Hematopoietic multipotent progenitor cell treated with erythropoietin and hydrocortisone succinate and interleukin-3 and kit ligand, for 8 days (in vitro differentiated cells): ENCODE data around the gene RPGR.

Experiments used
- DNase-seq: peaks from one replicate; pipeline ENCODE4 v3.0.0-alpha.2; 2015

RPGR gene

DNA sequence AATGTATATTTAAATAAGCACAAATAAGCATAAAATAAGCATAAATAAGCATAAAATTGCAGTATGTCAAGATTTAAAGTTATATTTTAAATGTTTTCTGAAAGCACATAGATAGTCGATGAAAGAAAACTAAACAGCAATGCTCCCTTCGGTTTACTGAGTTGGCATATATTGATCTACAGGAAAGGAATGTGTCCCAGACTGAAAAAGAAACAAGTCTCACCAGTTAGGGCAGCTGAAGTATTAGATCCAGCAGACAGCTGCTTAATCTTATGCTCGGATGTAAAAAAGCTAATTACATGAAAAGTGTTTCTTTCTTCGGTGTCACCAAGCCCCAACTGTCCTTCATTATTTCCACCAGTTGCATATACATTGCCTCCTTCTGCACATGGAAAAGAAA is 8.7 kb downstream of the RPGR start:
- DNase-seq: no peak

DNA sequence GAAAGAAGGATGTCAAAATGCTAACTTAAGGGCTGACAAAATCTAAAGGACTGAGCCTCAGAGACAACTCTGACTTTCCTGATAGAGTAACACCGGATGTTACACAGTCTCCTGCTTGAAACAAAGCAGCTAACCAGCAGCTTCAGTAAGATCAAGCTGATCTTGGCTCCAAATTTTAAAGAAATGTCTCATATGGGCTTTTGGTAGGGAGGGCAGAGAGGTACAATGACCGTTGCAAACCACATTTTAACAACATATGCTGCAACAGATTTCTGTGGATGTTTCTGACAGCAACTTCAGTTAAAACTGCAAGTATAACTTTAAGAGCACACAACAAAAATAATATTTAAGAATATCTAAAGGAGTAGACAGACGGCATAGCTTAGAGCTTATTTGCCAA is 9.1 kb downstream of the RPGR start:
- no peak for DNase-seq

DNA sequence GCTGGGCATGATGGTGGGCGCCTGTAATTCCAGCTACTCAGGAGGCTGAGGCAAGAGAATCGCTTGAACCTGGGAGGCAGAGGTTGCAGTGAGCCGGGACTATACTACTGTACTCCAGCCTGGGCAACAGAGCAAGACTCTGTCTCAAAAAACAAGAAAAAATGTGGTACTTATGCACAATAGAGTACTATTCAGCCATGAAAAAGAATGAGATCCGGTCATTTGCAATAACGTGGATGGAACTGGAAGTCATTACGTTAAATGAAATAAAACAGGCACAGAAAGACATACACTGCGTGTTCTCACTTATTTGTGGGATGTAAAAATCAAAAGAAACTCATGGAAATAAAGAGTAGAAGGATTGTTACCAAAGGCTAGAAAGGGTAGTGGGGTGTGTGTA is 12.1 kb downstream of the RPGR start:
- DNase-seq: no peak

DNA sequence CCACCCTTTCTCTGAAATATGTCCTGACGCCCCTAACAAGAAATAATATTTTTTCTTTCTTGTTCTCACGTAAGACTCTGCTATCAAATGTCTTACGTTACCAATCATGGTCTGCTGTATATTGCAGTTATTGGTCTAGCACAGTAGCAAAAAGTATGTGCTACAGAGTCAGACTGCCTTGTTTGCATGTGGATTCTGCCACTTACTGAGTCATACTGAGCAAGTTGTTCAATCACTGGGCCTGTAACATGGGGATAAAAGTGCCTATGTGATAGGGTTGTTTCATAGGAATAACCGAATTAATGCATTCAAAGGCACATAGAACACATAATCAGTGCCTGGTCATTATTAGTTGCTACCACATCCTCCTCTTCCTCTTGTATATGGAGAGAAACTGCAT is 14.1 kb downstream of the RPGR start:
- no peak for DNase-seq

DNA sequence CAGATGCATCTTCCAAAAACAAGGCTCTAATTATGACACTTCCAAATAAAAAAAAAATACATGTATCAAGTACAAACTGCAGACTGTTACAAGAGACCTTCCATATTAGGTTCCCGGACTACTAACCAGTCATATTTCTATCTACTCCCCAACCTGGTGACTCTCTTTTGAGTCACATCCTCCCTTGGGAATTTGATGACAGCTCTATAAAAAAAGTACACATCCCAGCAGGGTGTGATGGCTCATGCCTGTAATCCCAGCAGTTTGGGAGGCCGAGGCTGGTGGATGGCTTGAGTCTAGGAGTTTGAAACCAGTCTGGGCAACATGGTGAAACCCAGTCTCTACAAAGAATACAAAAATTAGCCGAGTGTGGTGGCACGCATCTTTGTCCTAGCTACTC is 14.9 kb downstream of the RPGR start:
- no peak for DNase-seq

DNA sequence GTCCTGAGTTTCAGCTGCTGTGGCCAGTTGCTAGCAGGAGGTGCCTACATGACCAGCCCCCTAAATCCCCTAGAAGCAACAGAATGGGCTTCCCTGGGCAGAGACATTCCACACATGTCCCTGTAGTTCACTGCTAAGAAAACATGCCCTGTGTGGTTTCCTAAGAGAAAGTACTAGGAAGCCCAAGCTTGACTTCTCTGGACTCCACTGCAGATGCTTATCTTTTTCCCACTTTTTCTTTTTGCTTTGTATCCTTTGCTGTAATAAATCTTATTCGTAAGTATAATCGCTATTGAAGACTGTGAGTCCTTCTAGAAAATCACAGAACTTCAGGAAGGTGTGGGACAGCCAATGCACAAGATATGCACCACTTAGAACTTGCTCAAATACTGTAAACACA is 15.6 kb downstream of the RPGR start:
- no peak for DNase-seq

DNA sequence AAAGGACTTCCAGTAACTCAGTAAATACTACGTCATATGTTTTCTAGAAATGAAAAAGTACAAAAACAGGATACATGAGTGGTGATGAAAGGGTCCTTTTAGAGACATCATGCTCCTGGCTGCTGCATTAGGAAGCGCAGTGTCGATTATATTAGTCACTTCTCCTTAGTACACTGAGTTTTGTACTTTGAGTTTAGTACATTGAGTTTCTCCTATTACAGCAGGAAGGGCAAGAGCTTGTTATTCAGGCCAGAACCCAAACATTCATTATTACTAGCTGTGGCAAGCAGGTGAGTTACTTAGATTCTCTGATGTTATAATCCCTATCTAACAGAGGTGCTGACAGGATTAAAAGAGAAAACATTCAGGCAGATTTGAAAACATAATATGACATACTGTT is 21.3 kb downstream of the RPGR start:
- DNase-seq: no peak

DNA sequence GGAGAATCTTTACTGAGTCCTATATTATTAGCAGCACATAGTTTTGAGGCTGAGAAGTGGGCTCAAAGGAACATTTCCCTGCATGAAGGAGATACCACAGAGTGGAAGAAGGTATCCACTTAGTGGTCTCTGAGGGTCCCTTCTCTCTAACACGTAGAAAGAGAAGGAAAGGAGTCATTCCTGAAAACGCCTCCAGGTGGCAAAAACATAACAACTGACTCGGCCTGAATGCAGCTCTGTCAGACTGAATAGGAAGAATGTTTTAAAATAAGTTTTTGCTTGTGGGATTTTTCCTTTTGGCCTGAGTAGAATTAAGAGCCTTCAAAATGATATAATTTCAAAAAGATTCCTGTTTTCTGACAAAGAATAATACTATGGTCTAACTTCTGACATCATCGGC is 23.3 kb downstream of the RPGR start:
- DNase-seq: peak; percentile 3

DNA sequence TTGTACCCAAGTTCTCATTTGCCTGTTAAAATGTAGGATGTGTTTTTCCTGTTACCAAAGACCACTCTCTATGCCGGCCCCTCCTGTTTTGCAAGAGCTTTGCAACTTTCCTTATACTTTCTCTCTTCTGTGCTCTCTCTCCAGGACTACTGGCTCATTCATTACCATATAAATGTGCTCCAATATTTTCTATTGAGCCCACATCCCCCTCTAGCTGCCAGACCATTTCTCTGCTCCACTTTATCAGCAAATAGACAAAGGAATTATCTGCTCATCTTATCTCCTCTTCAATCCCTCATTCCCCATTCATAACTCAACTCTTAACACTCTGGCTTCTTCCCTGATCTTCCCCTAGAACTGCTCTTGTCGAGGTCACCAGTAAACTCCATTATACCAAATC is 33.6 kb downstream of the RPGR start:
- no peak for DNase-seq

DNA sequence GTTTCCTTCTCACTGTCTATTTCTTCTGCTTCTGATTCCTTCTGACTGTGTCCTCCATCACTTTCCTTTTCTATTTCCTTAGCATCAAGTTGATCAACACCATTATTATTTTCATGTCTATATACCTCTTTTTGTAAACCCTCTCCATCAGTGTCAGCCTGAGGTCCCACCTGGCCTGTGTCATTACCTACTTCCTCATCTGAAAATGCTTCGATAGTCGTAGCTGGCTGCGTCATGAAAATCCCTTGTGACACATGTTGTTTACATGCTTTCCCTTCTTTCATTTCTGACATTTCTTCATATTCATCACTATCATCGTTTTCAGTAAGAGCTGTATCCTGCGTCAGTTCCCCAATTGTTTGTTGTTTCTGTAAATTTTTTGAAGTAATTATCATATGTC is 39.6 kb downstream of the RPGR start:
- no peak for DNase-seq

DNA sequence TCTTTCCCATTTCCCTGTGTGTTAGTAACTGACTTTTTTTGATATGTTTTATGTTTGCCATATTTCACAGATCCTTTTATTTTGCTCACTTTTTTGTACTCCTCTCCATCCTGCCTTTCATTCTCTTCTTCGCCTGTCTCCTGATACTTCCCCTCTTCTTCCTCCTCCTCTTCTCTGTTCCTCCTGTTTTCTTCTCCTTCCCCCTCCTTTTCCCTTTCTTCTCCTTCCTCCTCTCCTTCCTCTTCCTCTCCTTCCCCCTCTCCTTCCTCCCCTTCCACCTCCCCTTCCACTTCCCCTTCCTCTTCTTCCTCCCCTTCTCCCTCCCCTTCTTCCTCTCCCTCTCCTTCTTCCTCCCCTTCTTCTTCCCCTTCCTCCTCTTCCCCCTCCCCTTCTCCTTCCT is 41.7 kb downstream of the RPGR start:
- no peak for DNase-seq

DNA sequence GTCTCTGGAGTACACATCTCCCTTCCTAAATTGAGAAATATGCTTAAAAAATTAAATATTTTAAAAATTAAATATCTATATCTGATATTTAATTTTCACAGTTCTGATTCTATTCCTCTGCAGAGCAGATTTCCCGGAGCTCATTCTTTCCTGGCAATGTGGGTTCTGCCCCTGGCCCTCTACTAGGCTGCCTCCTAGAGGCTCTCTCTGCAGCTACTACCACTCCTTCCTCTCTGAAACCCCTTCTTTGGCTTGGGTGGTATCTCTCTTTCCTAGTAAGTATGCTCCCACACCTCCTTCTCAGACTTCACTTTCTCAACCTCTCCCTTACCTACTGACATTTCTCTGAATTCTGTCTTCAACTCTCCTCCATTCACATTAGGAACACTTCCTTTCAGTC is 45.3 kb downstream of the RPGR start:
- DNase-seq: no peak

DNA sequence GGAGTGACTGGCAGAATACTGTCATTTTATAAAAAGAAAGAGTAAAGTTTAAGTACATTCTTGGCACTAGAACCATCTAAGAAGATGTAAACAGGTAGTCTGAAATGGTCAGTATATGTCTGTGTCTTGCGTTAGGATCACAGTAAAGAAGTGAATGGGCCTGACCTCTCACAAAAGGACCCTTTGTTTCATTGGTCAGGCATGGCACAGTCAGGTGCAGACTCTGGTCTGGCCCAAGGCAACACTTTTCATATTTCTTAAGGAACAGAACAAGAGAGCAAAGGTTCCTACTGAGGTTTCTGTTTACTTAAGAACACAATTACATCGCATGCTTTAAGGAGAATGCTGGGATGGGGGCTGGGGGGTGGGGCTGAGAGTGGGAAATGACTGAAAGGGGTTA is 48.1 kb downstream of the RPGR start:
- no peak for DNase-seq

DNA sequence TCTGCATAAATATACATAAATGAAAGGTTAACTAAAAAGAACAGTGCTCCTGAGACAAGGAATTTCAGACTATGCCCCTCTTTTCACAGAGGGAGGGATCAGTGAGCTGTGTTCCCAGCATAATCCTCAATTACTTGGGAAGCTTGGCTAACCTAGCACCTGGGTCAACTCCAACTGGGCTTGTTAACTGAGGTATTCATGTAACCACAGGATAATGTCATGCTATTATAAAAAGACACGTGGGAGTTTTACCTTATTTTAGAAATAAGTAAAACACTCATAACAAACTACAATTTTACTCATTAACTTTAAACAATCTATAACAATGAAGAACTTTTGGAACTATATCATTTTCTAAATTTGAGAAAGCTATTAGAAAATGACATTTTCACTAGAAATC is 48.6 kb downstream of the RPGR start:
- no peak for DNase-seq

DNA sequence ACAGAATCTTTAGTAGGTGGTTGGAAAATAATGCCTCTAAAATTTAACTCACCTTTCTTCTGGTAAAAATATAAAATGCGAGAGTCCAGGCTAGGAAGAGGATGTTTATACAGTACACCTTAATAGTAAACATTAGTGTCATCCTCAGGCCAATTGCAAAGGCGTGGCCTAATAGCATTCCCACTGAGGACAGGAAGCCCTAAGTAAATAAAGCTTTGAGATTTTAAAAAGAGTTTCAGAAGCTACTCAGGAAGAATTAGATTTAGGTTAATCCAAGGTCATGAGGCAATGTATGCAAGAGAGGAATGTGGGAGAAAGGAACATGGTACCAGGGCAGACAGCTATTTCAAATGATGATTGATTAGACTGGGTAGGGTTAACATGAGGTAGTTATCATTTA is 49.5 kb downstream of the RPGR start:
- no peak for DNase-seq

DNA sequence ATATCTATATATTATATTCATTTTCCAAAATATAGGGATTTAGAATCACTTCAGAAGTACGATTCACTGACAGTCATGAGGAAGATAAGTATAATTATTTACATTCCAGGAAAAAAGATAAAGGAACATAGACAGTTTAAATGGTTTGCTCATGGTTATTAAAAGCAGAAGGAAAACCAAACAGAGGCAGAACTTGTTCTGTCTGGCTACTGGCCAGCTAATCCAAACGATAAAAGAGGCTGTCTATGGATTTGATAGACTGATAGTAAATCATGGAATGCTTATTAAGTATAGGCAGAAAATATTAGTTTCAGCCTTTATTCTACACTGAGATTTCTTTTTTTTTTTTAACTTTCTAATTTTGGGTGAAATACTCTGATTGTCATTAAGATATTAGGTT is 50.2 kb downstream of the RPGR start:
- DNase-seq: no peak

DNA sequence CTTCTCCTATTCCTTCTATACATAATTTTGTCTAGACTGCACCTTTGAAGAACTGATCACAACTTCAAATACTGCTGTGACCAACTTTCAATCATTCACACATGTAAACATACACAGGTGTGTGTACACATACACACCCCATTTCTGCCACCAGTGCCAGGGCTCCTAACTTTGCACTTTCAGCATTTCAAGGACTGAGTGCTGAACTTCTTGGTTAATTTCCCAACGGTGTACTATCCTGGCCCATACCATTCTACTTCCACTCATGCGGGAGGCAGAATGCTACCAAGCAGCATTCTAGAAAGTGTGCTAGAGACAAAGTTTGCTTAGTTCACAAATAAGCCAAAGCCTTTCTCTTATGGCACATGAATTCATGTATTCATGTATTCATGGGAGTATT is 51.2 kb downstream of the RPGR start:
- DNase-seq: no peak

DNA sequence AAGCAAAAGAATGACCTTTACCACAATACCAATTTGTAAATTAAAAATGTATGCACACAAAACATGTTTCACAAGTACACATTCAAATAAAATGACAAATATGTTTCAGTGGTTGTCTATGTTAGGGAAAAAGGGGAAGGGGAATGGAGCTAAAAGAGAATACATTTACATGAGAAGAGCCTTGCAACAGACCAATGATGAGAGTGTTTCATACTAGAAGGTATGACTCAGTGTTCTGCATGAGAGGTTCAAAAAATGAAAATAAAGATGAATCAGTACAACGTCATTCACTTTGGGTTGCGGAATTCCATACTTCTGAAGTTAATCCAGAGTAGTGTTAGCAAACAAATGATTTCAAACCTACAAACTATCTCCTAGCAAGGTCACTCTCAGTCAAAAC is 51.7 kb downstream of the RPGR start:
- DNase-seq: no peak

DNA sequence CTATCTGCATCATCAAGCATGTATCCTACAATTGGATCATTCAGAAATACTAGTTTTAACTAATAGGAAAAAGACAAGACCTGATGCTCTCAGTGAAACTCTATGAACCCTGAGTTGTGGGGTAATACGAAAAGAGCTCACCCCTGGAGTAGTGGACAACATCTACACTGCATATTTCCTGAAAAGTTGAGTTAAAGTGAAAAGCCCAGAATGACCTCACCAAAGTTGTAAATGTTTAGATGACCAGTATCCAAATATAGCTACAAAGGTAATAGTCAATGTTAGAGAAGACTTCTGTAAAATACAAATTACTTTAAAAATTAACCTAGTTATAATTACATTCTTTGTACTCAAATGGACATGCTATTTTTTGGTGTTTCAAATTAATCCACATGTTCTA is 53.9 kb downstream of the RPGR start:
- no peak for DNase-seq

DNA sequence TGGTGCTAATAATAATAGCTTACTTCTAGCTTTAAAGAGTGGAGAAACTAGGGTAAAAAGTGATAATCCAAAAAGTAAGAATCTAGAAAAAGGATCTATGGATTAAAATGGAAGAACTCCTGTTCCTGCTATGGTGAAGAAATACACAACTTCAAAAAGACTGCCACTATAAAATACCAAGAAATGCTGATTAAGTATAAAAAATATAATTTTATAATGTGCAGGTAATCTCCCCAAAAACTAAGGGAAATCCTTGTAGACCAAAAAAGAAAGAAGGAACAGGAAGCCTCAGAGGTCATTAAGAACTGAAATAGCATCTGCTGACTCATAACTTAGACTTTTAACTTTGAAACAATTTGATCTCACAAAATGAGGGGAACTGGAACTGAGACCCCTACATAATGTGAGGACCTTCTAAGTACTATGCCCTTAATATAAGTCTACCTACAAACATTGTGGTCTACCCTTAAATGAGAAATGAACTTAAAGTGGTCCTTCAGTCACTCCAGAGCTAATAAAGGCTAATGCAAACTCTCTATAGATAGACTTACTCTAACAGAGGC is 56.1 kb downstream of the RPGR start:
- DNase-seq: no peak

DNA sequence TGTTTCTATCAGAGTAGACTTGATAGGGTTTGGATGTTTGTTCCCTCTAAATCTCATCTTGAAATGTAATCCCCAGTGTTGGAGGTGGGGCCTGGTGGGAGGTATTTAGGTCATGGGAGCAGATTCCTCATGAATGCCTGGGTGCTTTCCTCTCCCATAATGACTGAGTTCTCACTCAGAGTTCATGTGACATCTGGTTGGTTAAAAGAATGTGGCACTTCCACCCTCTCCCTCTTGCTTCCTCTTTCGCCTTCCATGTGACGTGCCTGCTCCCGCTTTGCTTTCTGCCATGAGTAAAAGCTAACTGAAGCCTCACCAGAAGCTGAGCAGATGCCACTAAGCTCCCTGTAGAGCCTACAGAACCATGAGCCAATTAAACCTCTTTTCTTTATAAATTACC is 59.3 kb downstream of the RPGR start:
- no peak for DNase-seq

DNA sequence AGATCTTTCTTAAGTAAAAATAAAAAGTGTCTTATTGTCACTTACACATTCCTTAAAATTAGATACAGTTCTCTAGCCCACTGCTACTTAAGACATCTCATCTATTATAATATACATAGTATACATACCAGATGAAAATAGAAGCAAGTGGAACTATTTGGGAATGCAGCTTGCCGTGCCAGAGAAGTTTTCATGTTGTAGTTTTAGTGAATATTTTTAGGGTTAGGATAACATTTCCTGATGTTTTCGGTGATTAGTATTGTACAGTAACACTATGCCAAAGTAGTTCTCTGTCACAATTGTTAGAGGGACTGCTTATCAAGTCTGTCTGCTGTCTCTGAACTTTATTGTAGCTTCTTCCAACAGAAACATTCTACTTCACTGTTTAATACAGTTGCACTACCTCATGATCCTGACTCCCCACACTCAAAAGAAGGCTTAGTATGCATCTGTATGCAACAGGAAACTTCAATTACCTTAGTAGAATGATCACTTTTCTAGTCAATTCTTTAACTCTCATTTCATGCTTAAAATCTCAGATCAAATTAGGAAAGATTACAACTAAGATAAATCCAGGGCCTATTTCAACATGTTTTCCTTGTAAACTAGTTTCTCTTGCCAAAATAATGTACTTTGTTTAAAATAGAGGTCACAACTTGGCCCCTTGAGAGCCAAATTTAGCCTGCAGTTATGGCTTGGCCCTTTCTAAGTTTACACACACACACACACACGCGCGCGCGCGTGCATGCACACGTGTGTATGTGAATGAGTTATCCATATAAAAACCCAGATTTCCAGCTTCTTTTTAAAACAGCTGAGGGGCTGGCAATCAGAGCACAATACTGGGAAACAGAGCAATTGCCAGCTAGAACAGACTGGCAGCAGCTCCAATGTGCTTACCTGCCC is 64.3 kb downstream of the RPGR start:
- no peak for DNase-seq

DNA sequence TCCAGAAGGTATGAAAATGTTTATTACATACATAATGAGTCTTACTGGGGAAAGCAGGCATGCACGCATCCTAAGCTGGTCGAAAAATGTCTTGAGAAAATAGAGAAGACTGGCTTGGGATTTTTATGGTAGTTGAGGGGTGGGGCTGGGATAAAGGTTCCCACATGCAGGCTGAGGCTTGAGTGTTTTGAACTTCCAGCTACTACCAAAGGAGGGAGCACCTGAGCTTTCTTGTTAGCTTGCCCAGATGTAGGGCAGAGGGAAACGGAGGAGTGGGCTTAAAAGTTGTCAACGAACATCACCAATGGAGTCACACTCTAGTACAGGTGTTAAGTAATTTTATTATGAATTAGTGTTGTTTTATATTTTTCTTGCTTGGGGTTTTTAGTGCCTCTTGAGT is 67.1 kb downstream of the RPGR start:
- peak; percentile 8 for DNase-seq

DNA sequence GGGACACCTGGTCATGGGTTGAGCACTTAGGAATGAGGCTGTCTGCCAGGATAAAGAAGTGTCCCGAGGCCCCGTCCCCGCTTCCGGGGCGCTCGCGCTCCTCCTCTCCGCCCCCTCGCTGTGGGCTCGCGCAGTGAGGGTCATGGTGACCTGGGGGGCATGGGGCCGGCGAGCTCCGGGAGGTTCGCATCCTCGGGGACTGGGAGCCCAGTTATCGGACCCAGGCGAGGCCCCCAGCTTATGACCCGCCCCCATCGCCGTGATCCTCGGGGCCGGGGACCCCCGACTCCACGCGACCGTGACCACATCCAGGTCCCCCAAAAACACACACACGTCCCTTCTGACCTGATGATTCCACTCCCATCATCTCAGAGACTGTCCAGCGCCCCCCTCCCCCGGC is 71.3 kb downstream of the RPGR start:
- no peak for DNase-seq

DNA sequence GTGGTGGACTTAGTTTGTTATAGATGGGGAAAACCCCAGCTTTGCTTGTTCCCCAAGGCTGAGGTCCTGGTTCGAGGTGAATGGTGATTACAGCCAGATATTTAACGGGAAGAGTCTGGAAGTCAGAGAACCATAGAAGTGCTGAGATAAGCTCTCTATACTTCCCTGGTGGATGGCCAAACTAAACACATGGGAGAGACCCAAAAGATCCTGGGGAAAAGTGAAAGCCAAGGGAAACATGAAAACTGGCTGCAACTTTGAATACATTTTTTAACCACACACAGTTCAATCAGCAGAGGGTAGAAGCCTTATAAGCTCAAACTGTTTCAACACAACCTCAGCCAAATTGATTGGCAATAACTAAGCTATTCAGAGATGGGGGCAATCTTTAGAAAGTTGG is 77.3 kb downstream of the RPGR start:
- DNase-seq: no peak
